Measurements from ENCODE around the gene RASSF5. TPM values are rescaled to one million over a fixed set of nuclear protein-coding genes. Genes with fewer than 3 reads are reported as not detected.

RASSF5 gene
- total RNA-seq, 1 experiment from 2014 or later = 2.1 TPM

DNA sequence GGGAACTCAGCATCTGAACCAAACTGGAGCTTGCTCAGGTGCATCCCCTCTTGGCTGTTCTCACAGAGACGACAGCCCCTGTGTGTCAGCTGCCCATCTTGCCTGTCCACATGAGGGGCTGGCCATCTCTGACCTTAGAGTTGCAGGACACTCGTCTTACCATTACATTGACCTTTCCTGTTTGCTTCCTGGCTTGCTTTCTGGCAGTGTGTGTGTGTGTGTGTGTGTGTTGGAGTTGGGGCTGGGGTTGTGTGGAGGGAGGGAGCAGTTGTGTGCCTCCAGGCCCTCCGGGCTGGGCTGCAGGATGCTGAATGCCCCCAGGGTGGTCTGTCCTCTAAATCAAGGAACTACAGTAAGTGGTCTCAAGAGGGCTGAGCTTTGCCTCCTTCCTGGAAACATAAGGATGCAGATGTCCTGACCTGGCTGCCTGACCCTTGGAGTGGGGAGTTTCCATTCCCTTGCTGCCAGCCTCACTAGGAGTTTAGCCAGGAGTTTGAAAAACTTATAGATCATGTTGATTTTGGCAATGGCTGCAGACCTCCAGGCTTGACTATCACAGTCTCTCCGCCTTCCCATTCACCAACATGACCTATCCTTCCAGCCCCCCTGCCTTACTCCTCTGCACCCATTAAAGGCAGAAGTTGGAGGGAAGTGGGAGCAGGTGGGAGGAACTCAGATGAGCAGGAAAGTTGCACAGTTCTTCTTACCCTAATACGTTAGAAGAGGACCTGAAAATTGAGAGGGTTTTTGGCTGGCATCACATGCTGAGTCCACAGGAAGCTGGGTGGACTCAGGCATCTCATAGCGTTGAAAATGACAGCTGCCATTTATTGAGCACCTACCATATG is 19.0 kb downstream of the RASSF5 start:
- Mint-ChIP-seq H3K27me3 (ENCODE audit: low read depth) (no peaks in the 10 kb centered on the region; the same call in 1 of the 2 replicates), H3K4me1 (no peaks in the 10 kb centered on the region), H3K36me3 (no peaks in the 10 kb centered on the region), H3K9me3 (no peaks in the 10 kb centered on the region), H3K4me3 (no peak overlapping the region), H3K27ac (no peak overlapping the region)
- POLR2A ChIA-PET = interaction anchor here (0.5 to 0.7 kb wide), 2 partner anchors 43 to 45 kb away, joined by 3 read pairs; no protein-coding TSS in a partner anchor
- CTCF ChIA-PET = interaction anchor here (1.2 to 1.3 kb wide), 2 partner anchors 18 to 20 kb away, joined by 4 to 6 read pairs; no protein-coding TSS in a partner anchor
- DNase-seq (ENCODE audit: low spot score) (no peak), ATAC-seq (no peak)
- TF ChIP-seq, protein P1, sequence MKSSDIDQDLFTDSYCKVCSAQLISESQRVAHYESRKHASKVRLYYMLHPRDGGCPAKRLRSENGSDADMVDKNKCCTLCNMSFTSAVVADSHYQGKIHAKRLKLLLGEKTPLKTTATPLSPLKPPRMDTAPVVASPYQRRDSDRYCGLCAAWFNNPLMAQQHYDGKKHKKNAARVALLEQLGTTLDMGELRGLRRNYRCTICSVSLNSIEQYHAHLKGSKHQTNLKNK (CRISPR knock-in tag; IDR thresholded peaks at IDR 0.05) = no peak
- TF ChIP-seq NR2C2 (CRISPR knock-in tag; IDR thresholded peaks at IDR 0.05) (no peak), ESRRA (CRISPR knock-in tag; IDR thresholded peaks at IDR 0.05; ENCODE audit: borderline replicate concordance) (no peak), TEAD4 (CRISPR knock-in tag; IDR thresholded peaks at IDR 0.05) (no peak), ZNF219 (CRISPR knock-in tag; IDR thresholded peaks at IDR 0.05; ENCODE audit: borderline replicate concordance) (no peak), ZNF396 (CRISPR knock-in tag; IDR thresholded peaks at IDR 0.05; ENCODE audit: borderline replicate concordance) (no peak), ZNF317 (CRISPR knock-in tag; IDR thresholded peaks at IDR 0.05; ENCODE audit: borderline replicate concordance, low read depth) (no peak), SP1 (CRISPR knock-in tag; conservative IDR thresholded peaks at IDR 0.05) (no peak), ZNF138 (CRISPR knock-in tag; conservative IDR thresholded peaks at IDR 0.05) (no peak)
- TF ChIP-seq, protein P2, sequence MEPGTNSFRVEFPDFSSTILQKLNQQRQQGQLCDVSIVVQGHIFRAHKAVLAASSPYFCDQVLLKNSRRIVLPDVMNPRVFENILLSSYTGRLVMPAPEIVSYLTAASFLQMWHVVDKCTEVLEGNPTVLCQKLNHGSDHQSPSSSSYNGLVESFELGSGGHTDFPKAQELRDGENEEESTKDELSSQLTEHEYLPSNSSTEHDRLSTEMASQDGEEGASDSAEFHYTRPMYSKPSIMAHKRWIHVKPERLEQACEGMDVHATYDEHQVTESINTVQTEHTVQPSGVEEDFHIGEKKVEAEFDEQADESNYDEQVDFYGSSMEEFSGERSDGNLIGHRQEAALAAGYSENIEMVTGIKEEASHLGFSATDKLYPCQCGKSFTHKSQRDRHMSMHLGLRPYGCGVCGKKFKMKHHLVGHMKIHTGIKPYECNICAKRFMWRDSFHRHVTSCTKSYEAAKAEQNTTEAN (CRISPR knock-in tag; IDR thresholded peaks at IDR 0.05) = no peak
- TF ChIP-seq, protein P3, sequence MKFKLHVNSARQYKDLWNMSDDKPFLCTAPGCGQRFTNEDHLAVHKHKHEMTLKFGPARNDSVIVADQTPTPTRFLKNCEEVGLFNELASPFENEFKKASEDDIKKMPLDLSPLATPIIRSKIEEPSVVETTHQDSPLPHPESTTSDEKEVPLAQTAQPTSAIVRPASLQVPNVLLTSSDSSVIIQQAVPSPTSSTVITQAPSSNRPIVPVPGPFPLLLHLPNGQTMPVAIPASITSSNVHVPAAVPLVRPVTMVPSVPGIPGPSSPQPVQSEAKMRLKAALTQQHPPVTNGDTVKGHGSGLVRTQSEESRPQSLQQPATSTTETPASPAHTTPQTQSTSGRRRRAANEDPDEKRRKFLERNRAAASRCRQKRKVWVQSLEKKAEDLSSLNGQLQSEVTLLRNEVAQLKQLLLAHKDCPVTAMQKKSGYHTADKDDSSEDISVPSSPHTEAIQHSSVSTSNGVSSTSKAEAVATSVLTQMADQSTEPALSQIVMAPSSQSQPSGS (CRISPR knock-in tag; IDR thresholded peaks at IDR 0.05; ENCODE audit: borderline replicate concordance, low read depth) = no peak
- TF ChIP-seq, protein P4, sequence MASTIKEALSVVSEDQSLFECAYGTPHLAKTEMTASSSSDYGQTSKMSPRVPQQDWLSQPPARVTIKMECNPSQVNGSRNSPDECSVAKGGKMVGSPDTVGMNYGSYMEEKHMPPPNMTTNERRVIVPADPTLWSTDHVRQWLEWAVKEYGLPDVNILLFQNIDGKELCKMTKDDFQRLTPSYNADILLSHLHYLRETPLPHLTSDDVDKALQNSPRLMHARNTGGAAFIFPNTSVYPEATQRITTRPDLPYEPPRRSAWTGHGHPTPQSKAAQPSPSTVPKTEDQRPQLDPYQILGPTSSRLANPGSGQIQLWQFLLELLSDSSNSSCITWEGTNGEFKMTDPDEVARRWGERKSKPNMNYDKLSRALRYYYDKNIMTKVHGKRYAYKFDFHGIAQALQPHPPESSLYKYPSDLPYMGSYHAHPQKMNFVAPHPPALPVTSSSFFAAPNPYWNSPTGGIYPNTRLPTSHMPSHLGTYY (CRISPR knock-in tag; IDR thresholded peaks at IDR 0.05) = no peak
- TF ChIP-seq, protein P5, sequence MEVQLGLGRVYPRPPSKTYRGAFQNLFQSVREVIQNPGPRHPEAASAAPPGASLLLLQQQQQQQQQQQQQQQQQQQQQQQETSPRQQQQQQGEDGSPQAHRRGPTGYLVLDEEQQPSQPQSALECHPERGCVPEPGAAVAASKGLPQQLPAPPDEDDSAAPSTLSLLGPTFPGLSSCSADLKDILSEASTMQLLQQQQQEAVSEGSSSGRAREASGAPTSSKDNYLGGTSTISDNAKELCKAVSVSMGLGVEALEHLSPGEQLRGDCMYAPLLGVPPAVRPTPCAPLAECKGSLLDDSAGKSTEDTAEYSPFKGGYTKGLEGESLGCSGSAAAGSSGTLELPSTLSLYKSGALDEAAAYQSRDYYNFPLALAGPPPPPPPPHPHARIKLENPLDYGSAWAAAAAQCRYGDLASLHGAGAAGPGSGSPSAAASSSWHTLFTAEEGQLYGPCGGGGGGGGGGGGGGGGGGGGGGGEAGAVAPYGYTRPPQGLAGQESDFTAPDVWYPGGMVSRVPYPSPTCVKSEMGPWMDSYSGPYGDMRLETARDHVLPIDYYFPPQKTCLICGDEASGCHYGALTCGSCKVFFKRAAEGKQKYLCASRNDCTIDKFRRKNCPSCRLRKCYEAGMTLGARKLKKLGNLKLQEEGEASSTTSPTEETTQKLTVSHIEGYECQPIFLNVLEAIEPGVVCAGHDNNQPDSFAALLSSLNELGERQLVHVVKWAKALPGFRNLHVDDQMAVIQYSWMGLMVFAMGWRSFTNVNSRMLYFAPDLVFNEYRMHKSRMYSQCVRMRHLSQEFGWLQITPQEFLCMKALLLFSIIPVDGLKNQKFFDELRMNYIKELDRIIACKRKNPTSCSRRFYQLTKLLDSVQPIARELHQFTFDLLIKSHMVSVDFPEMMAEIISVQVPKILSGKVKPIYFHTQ (CRISPR knock-in tag; IDR thresholded peaks at IDR 0.05) = no peak
- TF ChIP-seq, protein P6, sequence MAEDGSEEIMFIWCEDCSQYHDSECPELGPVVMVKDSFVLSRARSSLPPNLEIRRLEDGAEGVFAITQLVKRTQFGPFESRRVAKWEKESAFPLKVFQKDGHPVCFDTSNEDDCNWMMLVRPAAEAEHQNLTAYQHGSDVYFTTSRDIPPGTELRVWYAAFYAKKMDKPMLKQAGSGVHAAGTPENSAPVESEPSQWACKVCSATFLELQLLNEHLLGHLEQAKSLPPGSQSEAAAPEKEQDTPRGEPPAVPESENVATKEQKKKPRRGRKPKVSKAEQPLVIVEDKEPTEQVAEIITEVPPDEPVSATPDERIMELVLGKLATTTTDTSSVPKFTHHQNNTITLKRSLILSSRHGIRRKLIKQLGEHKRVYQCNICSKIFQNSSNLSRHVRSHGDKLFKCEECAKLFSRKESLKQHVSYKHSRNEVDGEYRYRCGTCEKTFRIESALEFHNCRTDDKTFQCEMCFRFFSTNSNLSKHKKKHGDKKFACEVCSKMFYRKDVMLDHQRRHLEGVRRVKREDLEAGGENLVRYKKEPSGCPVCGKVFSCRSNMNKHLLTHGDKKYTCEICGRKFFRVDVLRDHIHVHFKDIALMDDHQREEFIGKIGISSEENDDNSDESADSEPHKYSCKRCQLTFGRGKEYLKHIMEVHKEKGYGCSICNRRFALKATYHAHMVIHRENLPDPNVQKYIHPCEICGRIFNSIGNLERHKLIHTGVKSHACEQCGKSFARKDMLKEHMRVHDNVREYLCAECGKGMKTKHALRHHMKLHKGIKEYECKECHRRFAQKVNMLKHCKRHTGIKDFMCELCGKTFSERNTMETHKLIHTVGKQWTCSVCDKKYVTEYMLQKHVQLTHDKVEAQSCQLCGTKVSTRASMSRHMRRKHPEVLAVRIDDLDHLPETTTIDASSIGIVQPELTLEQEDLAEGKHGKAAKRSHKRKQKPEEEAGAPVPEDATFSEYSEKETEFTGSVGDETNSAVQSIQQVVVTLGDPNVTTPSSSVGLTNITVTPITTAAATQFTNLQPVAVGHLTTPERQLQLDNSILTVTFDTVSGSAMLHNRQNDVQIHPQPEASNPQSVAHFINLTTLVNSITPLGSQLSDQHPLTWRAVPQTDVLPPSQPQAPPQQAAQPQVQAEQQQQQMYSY (CRISPR knock-in tag; IDR thresholded peaks at IDR 0.05) = no peak
- TF ChIP-seq, protein P7, sequence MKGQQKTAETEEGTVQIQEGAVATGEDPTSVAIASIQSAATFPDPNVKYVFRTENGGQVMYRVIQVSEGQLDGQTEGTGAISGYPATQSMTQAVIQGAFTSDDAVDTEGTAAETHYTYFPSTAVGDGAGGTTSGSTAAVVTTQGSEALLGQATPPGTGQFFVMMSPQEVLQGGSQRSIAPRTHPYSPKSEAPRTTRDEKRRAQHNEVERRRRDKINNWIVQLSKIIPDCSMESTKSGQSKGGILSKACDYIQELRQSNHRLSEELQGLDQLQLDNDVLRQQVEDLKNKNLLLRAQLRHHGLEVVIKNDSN (CRISPR knock-in tag; IDR thresholded peaks at IDR 0.05) = no peak
- TF ChIP-seq, protein P8, sequence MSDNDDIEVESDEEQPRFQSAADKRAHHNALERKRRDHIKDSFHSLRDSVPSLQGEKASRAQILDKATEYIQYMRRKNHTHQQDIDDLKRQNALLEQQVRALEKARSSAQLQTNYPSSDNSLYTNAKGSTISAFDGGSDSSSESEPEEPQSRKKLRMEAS (CRISPR knock-in tag; IDR thresholded peaks at IDR 0.05) = no peak
- TF ChIP-seq, protein P9, sequence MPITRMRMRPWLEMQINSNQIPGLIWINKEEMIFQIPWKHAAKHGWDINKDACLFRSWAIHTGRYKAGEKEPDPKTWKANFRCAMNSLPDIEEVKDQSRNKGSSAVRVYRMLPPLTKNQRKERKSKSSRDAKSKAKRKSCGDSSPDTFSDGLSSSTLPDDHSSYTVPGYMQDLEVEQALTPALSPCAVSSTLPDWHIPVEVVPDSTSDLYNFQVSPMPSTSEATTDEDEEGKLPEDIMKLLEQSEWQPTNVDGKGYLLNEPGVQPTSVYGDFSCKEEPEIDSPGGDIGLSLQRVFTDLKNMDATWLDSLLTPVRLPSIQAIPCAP (CRISPR knock-in tag; IDR thresholded peaks at IDR 0.05) = no peak
- TF ChIP-seq, protein P10, sequence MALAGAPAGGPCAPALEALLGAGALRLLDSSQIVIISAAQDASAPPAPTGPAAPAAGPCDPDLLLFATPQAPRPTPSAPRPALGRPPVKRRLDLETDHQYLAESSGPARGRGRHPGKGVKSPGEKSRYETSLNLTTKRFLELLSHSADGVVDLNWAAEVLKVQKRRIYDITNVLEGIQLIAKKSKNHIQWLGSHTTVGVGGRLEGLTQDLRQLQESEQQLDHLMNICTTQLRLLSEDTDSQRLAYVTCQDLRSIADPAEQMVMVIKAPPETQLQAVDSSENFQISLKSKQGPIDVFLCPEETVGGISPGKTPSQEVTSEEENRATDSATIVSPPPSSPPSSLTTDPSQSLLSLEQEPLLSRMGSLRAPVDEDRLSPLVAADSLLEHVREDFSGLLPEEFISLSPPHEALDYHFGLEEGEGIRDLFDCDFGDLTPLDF (CRISPR knock-in tag; IDR thresholded peaks at IDR 0.05) = no peak

Measured in WTC11 (cell line).